ENCODE measurements around the gene SH2D5. TPM values are rescaled to one million over a fixed set of nuclear protein-coding genes. Genes with fewer than 3 reads are reported as not detected.

The SH2D5 gene
- total RNA-seq, 1 donor: 4.3 TPM

DNA sequence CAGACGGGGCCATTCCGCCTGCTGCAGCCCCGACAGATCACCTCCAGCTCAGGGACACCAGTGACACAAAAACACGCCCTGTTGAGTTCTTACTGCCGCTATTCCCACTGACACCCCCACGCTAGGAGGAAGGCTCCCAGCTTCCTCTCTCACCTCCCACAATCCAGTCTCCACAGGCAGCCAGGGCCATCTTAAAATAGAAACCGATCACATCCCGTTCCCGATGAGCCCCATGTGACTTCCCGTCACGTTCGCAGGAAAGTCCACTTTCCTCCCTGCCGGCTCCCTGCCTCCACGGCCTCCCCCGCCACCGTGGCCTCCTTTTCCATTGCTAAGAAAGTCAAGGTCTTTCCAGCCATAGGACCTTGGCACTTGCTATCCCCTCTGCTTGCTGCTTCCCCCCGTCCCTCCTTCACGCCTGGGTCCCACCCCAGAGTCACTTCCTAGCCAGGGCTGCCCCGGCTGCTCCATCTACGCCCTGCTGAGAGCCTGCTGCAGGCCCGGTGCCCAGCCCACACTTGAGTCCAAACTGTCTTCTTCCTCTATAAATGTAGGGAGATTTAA, 47.3 kb downstream of the SH2D5 start:
- no peak overlapping the region for H3K4me3 ChIP-seq (ENCODE audit: low read depth, low read length)
- DNase-seq (ENCODE audit: low read depth): no peak
- no peak for TF ChIP-seq CTCF (IDR thresholded peaks at IDR 0.05; ENCODE audit: insufficient read depth, low read depth, low read length)

DNA sequence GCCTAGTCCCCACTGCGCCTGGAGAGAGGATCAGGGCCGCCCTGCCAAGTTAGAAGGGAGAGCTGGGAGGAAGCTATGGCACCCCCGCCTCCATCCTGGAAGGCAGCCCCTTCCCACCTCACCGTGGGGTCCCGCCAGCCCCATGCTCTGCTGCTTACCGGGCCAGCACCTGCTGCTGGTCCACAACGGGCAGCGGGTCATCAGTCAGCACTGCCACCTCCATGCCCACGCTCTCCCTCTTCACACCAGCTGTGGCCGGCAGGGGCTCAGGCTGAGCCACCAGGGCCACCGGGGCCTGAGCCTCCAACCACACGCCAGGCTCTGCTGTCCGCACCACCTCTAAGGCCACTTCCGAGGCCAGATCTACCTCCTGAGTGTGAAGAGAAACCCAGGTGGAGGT, 47.9 kb downstream of the SH2D5 start:
- TF ChIP-seq CTCF (IDR thresholded peaks at IDR 0.05; ENCODE audit: insufficient read depth, low read depth, low read length): no peak
- no peak for DNase-seq (ENCODE audit: low read depth)
- H3K4me3 ChIP-seq (ENCODE audit: low read depth, low read length): no peak overlapping the region

DNA sequence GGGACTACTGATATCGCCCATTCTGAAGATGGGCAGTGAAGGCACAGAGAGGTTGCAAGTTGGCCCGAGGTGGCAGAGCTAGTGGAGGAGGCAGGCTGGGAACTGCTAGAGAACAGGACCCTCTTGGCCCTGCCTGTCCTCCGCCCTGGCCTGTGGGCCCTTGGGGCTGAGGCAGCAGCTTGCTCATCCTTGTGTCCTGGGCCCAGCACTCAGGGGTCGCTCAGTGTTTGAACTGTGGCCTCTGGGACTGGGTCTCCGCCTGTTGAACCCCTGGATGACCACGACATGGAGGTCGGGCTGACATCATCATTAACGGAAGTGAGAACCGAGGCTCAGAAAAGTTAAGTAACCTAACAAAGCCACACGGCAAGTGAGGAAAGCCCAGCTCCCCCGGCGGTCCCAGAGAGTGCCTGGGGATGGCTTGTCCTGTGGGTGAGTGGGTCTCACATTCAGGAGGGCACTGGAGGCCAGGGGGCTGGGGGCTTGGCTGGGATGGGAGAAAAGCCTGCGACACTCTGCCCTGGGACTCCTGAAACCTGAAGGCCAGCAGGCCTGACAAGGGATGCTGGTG, 48.4 kb downstream of the SH2D5 start:
- no peak for DNase-seq (ENCODE audit: low read depth)
- H3K4me3 ChIP-seq (ENCODE audit: low read depth, low read length): no peak overlapping the region
- TF ChIP-seq CTCF (IDR thresholded peaks at IDR 0.05; ENCODE audit: insufficient read depth, low read depth, low read length): no peak

GRCh38 chr1:20683614-20684013, 48.9 kb downstream of the SH2D5 start:
- TF ChIP-seq CTCF (IDR thresholded peaks at IDR 0.05; ENCODE audit: insufficient read depth, low read depth, low read length): no peak
- no peak overlapping the region for H3K4me3 ChIP-seq (ENCODE audit: low read depth, low read length)
- no peak for DNase-seq (ENCODE audit: low read depth)

DNA sequence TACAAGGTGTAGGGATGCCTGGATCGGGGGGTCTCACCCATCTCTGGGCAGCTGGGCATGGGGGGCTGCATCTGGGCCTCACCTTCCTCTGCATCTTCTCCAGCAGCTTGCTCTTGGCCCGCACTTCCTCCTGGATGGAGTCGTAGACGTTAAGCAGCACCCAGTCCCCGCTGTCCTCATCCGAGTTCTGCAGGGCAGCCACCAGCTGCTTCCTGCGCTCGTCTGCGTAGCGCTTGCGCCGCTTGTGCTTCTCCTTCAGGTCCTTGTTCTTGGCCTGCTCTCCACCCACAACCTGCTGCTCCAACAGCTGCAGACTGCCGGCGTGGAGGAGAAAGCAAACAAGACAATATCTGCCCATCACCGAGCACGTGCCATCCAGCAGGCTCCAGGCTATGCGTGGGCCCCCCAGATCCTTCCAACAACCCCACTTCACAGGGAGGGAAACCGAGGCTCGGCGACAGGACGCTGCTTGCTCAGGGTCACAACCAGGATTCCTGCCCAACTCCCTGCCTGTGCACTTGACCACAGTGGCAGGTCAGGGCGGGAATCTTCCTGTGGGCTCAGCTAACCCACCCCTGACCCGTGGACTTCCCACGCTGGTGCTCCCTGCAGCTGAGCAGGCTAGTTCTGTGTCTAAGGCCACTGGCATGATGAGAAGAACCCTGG, 49.8 kb downstream of the SH2D5 start:
- TF ChIP-seq CTCF (IDR thresholded peaks at IDR 0.05; ENCODE audit: insufficient read depth, low read depth, low read length): no peak

GRCh38 chr1:20681999-20682398, 50.5 kb downstream of the SH2D5 start:
- H3K4me3 ChIP-seq (ENCODE audit: low read depth, low read length): no peak overlapping the region
- TF ChIP-seq CTCF (IDR thresholded peaks at IDR 0.05; ENCODE audit: insufficient read depth, low read depth, low read length): no peak
- no peak for DNase-seq (ENCODE audit: low read depth)

More for the DNA sequence above, 49.8 kb downstream of the SH2D5 start:
- no peak overlapping the region for H3K4me3 ChIP-seq (ENCODE audit: low read depth, low read length)
- no peak for DNase-seq (ENCODE audit: low read depth)
